Parathyroid adenoma (tissue), 2 donors: Measurements from ENCODE around the gene STARD13.

Experiments
- H2AFZ ChIP-seq: fragments of 300-600 bp; sonication (generic); one replicate; pipeline ENCODE4 v1.7.0; 2017; ENCODE audit warnings: antibody characterized with exemption, mild to moderate bottlenecking
- H3K27ac ChIP-seq: fragments of 300-600 bp; sonication (generic); one replicate; pipeline ENCODE4 v1.7.0; 2017
- H3K27me3 ChIP-seq: fragments of 300-600 bp; sonication (generic); one replicate; pipeline ENCODE4 v1.7.0; 2017; ENCODE audit warnings: low read length; ENCODE audit not compliant: control insufficient read depth, insufficient read depth
- H3K36me3 ChIP-seq: fragments of 300-600 bp; sonication (generic); one replicate; pipeline ENCODE4 v1.7.0; 2017; ENCODE audit warnings: low read length; ENCODE audit not compliant: control insufficient read depth, insufficient read depth
- H3K4me1 ChIP-seq: fragments of 300-600 bp; sonication (generic); one replicate; pipeline ENCODE4 v1.7.0; 2017; ENCODE audit warnings: control low read depth
- H3K4me2 ChIP-seq: fragments of 300-600 bp; sonication (generic); one replicate; pipeline ENCODE4 v1.7.0; 2017; ENCODE audit warnings: low read length
- H3K4me3 ChIP-seq: fragments of 300-600 bp; sonication (generic); one replicate; pipeline ENCODE4 v1.7.0; 2017; ENCODE audit warnings: low read depth, low read length
- H3K79me2 ChIP-seq: fragments of 300-600 bp; sonication (generic); one replicate; pipeline ENCODE4 v1.7.0; 2017; ENCODE audit warnings: control low read depth
- H3K9ac ChIP-seq: fragments of 300-600 bp; sonication (generic); one replicate; pipeline ENCODE4 v1.7.0; 2017; ENCODE audit warnings: mild to moderate bottlenecking
- H3K9me3 ChIP-seq: fragments of 300-600 bp; sonication (generic); one replicate; pipeline ENCODE4 v1.7.0; 2017; ENCODE audit warnings: low read length; ENCODE audit not compliant: control insufficient read depth
- TF ChIP-seq, protein P1 (sequence below): fragments of 300-600 bp; sonication (generic); IDR thresholded peaks from one replicate; pipeline ENCODE4 v1.7.0; 2017; ENCODE audit warnings: antibody characterized with exemption, mild to moderate bottlenecking
- donor health status: primary hyperparathyroidism.

The STARD13 gene

DNA sequence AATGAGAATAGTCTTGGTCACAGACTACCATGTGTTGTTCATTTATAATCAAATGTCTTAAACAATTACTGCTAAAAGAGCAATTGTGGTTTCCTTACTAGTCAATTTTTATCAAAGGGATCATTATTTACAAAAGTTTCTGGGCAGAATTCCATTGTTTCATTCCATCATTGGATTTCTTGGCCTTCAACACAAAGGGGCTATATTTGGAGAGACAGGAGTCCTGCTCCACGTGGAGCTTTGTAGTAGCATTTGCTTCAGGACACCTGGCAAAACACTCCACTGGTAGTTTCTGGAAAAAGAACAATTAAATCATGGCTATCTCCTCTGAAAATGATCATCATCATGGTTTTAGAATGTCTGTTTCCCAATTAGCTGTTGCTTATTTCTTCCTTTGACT is 22.3 kb upstream of the STARD13 start:
- Histone ChIP-seq H2AFZ (no peak overlapping the region), H3K9me3 (no peaks in the 10 kb centered on the region), H3K4me1 (no peaks in the 10 kb centered on the region), H3K79me2 (peaks cover 10% of the 10 kb centered on the region), H3K36me3 (no peaks in the 10 kb centered on the region), H3K4me3 (no peak overlapping the region), H3K9ac (no peak overlapping the region), H3K4me2 (no peak overlapping the region), H3K27me3 (no peaks in the 10 kb centered on the region), H3K27ac (no peak overlapping the region)
- TF ChIP-seq, protein P1, sequence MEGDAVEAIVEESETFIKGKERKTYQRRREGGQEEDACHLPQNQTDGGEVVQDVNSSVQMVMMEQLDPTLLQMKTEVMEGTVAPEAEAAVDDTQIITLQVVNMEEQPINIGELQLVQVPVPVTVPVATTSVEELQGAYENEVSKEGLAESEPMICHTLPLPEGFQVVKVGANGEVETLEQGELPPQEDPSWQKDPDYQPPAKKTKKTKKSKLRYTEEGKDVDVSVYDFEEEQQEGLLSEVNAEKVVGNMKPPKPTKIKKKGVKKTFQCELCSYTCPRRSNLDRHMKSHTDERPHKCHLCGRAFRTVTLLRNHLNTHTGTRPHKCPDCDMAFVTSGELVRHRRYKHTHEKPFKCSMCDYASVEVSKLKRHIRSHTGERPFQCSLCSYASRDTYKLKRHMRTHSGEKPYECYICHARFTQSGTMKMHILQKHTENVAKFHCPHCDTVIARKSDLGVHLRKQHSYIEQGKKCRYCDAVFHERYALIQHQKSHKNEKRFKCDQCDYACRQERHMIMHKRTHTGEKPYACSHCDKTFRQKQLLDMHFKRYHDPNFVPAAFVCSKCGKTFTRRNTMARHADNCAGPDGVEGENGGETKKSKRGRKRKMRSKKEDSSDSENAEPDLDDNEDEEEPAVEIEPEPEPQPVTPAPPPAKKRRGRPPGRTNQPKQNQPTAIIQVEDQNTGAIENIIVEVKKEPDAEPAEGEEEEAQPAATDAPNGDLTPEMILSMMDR, result no peak

DNA sequence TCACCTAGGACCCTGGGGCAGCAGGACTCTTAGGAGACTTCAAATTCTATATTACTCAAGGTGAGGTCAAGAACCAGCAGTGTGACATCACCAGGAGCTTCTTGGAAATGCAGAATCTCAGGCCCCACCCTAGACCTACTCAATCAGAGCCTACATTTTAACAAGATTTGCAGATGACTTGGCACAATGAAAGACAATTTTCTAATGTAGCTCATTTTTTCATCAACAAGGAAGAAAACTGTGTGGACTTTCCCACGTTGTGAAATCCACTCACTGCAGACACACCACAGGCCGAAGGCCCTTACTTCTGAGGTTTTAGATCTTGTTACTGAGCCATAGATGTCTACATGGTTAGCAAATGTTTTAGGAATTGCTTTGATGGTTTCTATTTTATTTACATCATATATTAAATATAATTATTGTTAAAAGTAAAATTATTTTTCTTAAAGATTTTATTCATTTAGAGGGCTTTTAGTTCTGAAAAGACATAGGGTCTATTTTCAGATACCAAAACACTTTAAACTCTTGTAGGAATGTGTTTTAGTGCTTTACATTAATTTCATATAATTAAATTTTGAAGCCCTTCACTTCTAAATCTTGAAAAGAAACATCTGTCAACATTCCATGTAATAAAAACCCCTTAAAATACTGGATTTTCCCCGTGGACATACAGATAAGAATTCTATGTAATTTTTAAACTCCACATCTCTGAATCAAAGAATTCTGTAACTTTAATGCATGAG is 18.5 kb upstream of the STARD13 start:
- Histone ChIP-seq H3K79me2 (peaks cover 13% of the 10 kb centered on the region), H3K9ac (no peak overlapping the region), H3K4me1 (no peaks in the 10 kb centered on the region), H3K27me3 (no peaks in the 10 kb centered on the region), H3K9me3 (no peaks in the 10 kb centered on the region), H3K4me3 (no peak overlapping the region), H2AFZ (no peak overlapping the region), H3K4me2 (no peak overlapping the region), H3K27ac (no peak overlapping the region), H3K36me3 (no peaks in the 10 kb centered on the region)
- TF ChIP-seq, protein P1, result no peak

DNA sequence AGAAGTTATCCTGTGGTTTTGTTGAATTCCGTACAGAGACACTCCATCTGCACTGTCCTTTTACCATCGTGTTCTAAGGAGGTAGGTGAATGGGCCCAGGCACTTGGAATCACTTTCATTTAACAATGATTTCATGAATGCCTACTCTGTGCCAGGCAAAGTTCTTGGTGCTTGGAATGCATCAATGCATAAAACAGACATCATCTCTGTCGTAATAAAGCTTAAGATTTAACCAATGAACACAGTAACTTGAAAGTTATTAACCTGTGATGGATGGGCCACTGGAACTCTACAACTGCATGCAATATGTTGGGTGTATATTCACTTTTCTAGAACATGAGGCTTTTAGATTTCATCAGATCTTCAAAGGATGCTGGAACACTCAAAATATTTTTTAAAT is 14.1 kb upstream of the STARD13 start:
- Histone ChIP-seq H3K9me3 (no peaks in the 10 kb centered on the region), H3K4me1 (no peaks in the 10 kb centered on the region), H3K27ac (no peak overlapping the region), H3K36me3 (no peaks in the 10 kb centered on the region), H3K27me3 (no peaks in the 10 kb centered on the region), H3K79me2 (peaks cover 5% of the 10 kb centered on the region), H3K4me2 (no peak overlapping the region), H2AFZ (no peak overlapping the region), H3K4me3 (no peak overlapping the region), H3K9ac (no peak overlapping the region)
- TF ChIP-seq, protein P1, result no peak

DNA sequence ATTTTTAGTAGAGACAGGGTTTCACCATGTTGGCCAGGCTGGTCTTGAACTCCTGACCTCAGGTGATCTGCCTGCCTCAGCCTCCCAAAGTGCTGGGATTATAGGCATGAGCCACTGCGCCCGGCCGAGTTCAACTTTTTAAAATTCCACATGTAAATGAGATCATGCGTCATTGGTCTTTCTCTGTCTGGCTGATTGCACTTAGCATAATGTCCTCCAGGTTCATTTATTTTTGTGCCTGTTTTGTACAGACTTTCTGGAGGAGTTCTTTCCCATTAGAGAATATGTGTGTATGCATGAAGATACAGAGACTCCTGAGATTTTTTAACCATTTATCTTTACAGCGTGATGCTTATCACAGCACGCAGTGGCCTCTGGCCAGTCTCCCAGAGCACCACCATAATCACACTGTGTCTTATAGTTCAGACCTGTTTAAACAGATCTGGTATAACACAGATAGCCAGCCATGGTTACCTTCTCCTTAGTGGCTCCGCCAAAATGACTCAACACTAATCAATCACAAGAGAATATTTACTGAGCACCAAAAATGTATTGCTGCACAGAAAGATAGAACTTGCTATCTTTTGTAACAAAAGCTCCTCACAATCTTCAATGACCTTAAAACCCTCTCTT is 11.4 kb upstream of the STARD13 start:
- Histone ChIP-seq H3K4me2 (no peak overlapping the region), H3K4me1 (no peaks in the 10 kb centered on the region), H3K9ac (no peak overlapping the region), H3K79me2 (no peaks in the 10 kb centered on the region), H2AFZ (no peak overlapping the region), H3K27ac (no peak overlapping the region), H3K9me3 (no peaks in the 10 kb centered on the region), H3K27me3 (no peaks in the 10 kb centered on the region), H3K36me3 (no peaks in the 10 kb centered on the region), H3K4me3 (no peak overlapping the region)
- TF ChIP-seq, protein P1, result no peak
